Measurements from ENCODE around the gene PDZRN4.

DNA sequence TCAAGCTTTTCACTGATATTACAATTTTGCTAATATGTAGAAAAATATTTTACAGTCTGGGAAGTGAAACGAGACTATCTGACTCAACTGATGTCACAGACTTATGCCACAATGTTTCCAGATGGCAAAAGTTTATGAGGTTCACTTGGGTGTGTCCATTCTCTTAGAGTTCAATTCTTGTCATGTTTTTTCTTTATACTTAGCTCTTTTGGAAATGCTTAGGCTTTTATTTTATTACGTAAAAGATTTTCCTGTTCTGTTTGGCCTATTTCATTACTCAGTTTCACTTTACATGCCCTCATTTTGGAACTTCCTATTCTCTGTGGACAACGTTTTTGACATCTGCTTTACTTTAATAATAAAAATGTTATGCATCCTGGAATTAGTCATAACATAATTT is 2.1 kb upstream of the PDZRN4 start:
- TF ChIP-seq, protein P1, sequence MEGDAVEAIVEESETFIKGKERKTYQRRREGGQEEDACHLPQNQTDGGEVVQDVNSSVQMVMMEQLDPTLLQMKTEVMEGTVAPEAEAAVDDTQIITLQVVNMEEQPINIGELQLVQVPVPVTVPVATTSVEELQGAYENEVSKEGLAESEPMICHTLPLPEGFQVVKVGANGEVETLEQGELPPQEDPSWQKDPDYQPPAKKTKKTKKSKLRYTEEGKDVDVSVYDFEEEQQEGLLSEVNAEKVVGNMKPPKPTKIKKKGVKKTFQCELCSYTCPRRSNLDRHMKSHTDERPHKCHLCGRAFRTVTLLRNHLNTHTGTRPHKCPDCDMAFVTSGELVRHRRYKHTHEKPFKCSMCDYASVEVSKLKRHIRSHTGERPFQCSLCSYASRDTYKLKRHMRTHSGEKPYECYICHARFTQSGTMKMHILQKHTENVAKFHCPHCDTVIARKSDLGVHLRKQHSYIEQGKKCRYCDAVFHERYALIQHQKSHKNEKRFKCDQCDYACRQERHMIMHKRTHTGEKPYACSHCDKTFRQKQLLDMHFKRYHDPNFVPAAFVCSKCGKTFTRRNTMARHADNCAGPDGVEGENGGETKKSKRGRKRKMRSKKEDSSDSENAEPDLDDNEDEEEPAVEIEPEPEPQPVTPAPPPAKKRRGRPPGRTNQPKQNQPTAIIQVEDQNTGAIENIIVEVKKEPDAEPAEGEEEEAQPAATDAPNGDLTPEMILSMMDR (IDR thresholded peaks at IDR 0.05): no peak
- TF ChIP-seq EP300 (IDR thresholded peaks at IDR 0.05) (no peak), POLR2AphosphoS5 (IDR thresholded peaks at IDR 0.05) (no peak)

Data from esophagus muscularis mucosa (tissue), 4 donors.